ENCODE data around the gene UXS1. TPM values are rescaled to one million over a fixed set of nuclear protein-coding genes. Genes with fewer than 3 reads are reported as not detected.
"Not testable (repeated sequence)": the region's sequence is repeated elsewhere in the genome, so short reads cannot be mapped to it uniquely, and the experiment has no call there.

Gene UXS1
- total and polyA plus RNA-seq, 2 donors: 34.3 to 47.2 TPM

GRCh38 chr2:106143495-106144215 lies 50.4 kb downstream of the UXS1 start:
- H3K36me3 ChIP-seq (ENCODE audit: insufficient read depth): no peaks in the 10 kb centered on the region
- 94% methylated on average over 7 of the region's 7 CpGs for WGBS
- H3K4me3 ChIP-seq (ENCODE audit: low read depth, low read length): no peak overlapping the region
- no peak overlapping the region for H3K27ac ChIP-seq (ENCODE audit: low read depth)
- H3K4me1 ChIP-seq (ENCODE audit: insufficient read depth): no peaks in the 10 kb centered on the region
- no peak for DNase-seq (ENCODE audit: extremely low spot score)

DNA sequence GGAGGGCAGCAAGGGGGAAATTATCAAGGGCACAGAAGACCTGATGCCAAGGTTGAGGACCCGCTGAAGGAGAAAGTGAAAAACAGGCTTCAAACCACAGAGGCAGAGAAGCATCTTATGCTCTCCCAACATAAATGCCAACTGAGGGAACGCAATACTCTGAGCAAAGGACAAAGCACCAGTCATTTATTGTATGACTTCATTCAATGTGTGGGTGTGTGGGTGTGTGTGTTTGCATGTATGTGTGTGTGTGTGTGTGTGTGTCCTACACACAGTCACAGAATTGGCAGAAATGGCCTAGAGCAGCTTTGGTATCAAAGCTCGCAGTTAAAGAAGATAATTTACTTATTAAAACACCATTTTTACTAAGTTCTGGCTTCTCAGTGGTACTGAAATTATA lies 51.4 kb downstream of the UXS1 start:
- no peak overlapping the region for H3K27ac ChIP-seq (ENCODE audit: low read depth)
- no peak for DNase-seq (ENCODE audit: extremely low spot score)
- no peak overlapping the region for H3K4me3 ChIP-seq (ENCODE audit: low read depth, low read length)
- no peaks in the 10 kb centered on the region for H3K4me1 ChIP-seq (ENCODE audit: insufficient read depth)
- no peaks in the 10 kb centered on the region for H3K36me3 ChIP-seq (ENCODE audit: insufficient read depth)
- WGBS: 91% methylated on average over 3 of the region's 3 CpGs

DNA sequence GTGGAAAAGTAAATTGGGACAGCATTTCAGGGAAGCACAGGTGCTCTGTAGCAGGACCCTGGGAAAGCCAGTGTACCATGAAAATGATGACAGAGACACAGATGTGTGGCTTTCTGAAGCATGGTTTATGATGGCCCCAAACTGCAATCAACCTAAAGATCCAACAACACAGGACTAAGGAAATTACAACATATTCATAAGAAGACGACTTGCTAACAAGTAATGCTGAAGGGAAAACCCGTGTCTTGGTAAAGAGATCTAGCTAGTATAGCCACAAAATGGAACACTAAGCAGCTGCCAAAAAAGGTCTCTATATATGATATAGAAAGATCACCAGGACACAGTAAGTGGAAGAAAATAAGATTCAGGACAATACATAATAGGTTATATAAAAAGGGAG lies 53.2 kb downstream of the UXS1 start:
- Histone ChIP-seq H3K27ac (ENCODE audit: low read depth) (no peak overlapping the region), H3K36me3 (ENCODE audit: insufficient read depth) (no peaks in the 10 kb centered on the region), H3K4me1 (ENCODE audit: insufficient read depth) (no peaks in the 10 kb centered on the region), H3K4me3 (ENCODE audit: low read depth, low read length) (no peak overlapping the region)
- 69% methylated on average over 2 of the region's 2 CpGs for WGBS
- DNase-seq (ENCODE audit: extremely low spot score): no peak

DNA sequence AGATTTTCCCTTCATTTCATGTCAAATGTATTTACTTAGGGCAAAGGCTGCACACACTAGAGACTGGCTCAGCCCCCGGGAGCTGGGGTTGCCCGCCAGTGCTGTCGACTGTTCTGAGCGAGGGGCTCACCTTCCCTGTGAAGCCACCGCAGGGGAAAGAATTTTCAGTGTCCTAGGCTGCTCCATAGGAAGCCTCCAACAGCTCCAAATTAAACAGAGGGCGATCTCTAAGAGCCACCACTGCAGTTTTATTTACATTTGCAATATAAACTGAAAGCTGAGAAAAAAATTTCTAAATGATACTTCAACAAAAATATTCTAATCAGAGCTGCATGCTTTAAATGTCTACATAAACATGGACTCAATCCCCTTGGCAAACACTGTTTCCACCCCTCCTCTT lies 54.0 kb downstream of the UXS1 start:
- DNase-seq (ENCODE audit: extremely low spot score): no peak
- 49% methylated on average over 6 of the region's 6 CpGs for WGBS
- H3K27ac ChIP-seq (ENCODE audit: low read depth): no peak overlapping the region
- no peaks in the 10 kb centered on the region for H3K36me3 ChIP-seq (ENCODE audit: insufficient read depth)
- no peak overlapping the region for H3K4me3 ChIP-seq (ENCODE audit: low read depth, low read length)
- no peaks in the 10 kb centered on the region for H3K4me1 ChIP-seq (ENCODE audit: insufficient read depth)

- no peaks in the 10 kb centered on the region for H3K36me3 ChIP-seq (ENCODE audit: insufficient read depth)
- WGBS: 70% methylated on average over 10 of the region's 10 CpGs
- no peak for DNase-seq (ENCODE audit: extremely low spot score)
- peak overlapping the region; percentile 14 for H3K27ac ChIP-seq (ENCODE audit: low read depth)
- H3K4me1 ChIP-seq (ENCODE audit: insufficient read depth): no peaks in the 10 kb centered on the region
- no peak overlapping the region for H3K4me3 ChIP-seq (ENCODE audit: low read depth, low read length)
Measured at GRCh38 chr2:106139238-106139935, 54.7 kb downstream of the UXS1 start.

DNA sequence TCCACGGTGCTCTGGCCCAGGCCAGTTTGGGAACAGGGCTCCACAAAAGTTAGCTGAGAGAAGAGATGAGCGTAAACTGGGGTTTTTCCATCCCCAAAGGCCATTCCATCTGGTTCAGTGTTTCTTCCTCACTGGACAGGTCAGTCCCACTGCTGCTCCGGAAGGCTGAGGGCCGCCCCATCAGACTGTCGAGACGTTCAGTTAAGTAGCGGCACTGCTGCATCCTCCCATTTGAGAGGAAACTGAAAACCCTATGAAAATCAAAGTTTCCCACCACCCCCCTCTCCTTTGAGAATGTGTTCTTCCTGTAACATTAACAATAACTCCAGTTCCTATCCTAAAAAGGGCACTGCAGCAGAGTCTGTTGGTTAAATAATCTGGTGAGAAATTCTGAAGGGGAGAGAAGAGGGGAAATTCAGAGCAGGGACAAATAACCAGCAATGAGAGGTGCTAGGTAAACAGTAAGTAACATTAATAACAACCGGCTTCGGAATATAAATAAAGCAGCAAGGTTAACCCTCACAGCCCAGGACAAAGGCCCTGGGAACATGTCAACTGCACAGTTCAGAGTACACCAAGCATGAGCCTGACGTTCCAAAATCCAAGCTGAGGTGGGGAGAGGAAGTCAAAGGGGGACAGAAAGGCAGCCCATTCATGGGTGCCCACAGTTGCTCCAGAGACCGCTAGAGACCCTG lies 55.4 kb downstream of the UXS1 start:
- Histone ChIP-seq H3K36me3 (ENCODE audit: insufficient read depth) (no peaks in the 10 kb centered on the region), H3K4me1 (ENCODE audit: insufficient read depth) (no peaks in the 10 kb centered on the region), H3K27ac (ENCODE audit: low read depth) (peak overlapping the region; percentile 49), H3K4me3 (ENCODE audit: low read depth, low read length) (no peak overlapping the region)
- DNase-seq (ENCODE audit: extremely low spot score): no peak
- WGBS: 34% methylated on average over 11 of the region's 11 CpGs

DNA sequence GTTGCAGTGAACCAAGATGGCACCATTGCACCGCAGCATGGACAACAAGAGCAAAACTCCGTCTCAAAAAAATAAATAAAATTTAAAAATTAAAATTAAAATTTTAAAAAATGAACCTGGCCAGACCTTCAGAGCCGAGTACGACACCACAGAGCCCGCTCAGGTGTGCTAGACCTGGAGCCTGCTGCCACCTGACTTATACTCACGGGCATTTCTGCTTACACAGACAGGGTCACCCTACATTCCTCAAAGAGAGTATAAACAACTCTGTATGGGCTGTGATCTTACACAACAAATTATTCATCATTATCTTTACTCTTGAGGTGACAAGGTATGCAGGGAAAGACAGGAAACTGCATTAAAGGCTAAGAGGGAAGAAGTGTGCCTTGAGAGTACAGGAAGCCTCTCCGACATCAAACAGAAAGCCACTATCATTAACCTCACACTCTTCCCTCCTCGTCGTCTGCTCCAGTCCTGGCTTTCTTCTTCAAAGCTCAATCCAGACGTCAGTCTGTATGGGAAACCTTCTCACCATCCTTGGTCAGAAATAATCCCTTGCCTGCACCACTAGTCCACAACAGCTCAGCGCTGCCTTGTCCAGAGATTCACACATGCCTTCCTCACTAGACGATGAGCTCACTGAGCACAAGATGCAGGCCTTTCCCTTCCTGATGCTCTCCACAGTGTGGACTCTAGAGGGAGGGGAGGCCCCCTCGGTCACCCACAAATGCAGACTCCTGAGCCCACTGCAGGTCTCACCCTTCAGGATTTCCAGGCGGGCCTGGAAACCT lies 56.2 kb downstream of the UXS1 start:
- DNase-seq (ENCODE audit: extremely low spot score): no peak
- 62% methylated on average over 14 of the region's 14 CpGs for WGBS
- H3K27ac ChIP-seq (ENCODE audit: low read depth): peak overlapping the region; percentile 49
- no peak overlapping the region for H3K4me3 ChIP-seq (ENCODE audit: low read depth, low read length)
- H3K36me3 ChIP-seq (ENCODE audit: insufficient read depth): no peaks in the 10 kb centered on the region
- H3K4me1 ChIP-seq (ENCODE audit: insufficient read depth): no peaks in the 10 kb centered on the region

DNA sequence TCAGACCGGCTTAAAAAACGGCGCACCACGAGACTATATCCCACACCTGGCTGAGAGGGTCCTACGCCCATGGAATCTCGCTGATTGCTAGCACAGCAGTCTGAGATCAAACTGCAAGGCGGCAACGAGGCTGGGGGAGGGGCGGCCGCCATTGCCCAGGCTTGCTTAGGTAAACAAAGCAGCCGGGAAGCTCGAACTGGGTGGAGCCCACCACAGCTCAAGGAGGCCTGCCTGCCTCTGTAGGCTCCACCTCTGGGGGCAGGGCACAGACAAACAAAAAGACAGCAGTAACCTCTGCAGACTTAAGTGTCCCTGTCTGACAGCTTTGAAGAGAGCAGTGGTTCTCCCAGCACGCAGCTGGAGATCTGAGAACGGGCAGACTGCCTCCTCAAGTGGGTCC lies 62.9 kb downstream of the UXS1 start:
- not testable (repeated sequence) for DNase-seq (ENCODE audit: extremely low spot score); H3K36me3 ChIP-seq (ENCODE audit: insufficient read depth); H3K27ac ChIP-seq (ENCODE audit: low read depth); H3K4me1 ChIP-seq (ENCODE audit: insufficient read depth); H3K4me3 ChIP-seq (ENCODE audit: low read depth, low read length)
- 44% methylated on average over 10 of the region's 14 CpGs for WGBS

- no peak for DNase-seq (ENCODE audit: extremely low spot score)
- Histone ChIP-seq H3K4me3 (ENCODE audit: low read depth, low read length) (no peak overlapping the region), H3K4me1 (ENCODE audit: insufficient read depth) (no peaks in the 10 kb centered on the region), H3K36me3 (ENCODE audit: insufficient read depth) (no peaks in the 10 kb centered on the region), H3K27ac (ENCODE audit: low read depth) (peak overlapping the region; percentile 83)
- WGBS: 86% methylated on average over 13 of the region's 13 CpGs
Measured at GRCh38 chr2:106130251-106130998, 63.7 kb downstream of the UXS1 start.

DNA sequence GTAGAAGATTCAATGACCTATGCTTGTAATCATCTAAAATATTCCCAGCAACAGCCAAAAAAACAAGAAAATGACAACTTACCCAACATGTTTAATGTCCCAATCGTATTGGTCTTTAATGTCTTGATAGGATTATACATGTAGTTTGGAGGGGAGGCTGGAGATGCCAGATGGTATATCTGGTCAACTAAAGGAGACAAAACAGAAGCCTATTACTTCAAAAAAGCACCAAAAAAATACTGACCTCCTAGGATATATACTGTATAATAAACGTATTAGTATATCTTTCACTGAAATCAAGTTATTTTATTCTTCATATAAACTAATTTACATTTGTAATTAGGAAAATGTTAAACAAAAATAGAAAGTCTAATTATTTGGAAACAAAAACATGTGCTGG lies 64.5 kb downstream of the UXS1 start:
- Histone ChIP-seq H3K4me3 (ENCODE audit: low read depth, low read length) (no peak overlapping the region), H3K36me3 (ENCODE audit: insufficient read depth) (no peaks in the 10 kb centered on the region), H3K27ac (ENCODE audit: low read depth) (no peak overlapping the region), H3K4me1 (ENCODE audit: insufficient read depth) (no peaks in the 10 kb centered on the region)
- no peak for DNase-seq (ENCODE audit: extremely low spot score)
- 75% methylated on average over 2 of the region's 2 CpGs for WGBS

DNA sequence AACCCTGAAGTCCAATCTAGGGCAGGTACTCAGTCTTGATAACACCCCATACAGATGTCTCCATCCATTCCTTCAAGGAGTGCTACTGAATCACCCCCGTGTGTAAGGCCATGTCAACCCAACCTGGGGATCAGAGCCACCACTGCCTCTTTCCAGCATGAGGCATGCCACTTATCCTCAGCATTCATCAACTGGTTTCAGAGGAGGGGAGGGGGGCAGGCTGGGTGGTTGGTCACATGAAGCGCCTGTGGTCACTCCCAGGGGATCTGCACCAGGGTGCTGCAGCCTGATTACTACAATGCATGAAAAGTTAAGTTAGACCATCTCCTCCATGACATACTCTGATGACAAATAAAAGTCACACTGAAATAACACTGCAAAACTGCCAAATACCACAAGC lies 65.0 kb downstream of the UXS1 start:
- no peak overlapping the region for H3K27ac ChIP-seq (ENCODE audit: low read depth)
- no peaks in the 10 kb centered on the region for H3K36me3 ChIP-seq (ENCODE audit: insufficient read depth)
- no peaks in the 10 kb centered on the region for H3K4me1 ChIP-seq (ENCODE audit: insufficient read depth)
- no peak overlapping the region for H3K4me3 ChIP-seq (ENCODE audit: low read depth, low read length)
- no peak for DNase-seq (ENCODE audit: extremely low spot score)
- WGBS: 95% methylated on average over 2 of the region's 2 CpGs

DNA sequence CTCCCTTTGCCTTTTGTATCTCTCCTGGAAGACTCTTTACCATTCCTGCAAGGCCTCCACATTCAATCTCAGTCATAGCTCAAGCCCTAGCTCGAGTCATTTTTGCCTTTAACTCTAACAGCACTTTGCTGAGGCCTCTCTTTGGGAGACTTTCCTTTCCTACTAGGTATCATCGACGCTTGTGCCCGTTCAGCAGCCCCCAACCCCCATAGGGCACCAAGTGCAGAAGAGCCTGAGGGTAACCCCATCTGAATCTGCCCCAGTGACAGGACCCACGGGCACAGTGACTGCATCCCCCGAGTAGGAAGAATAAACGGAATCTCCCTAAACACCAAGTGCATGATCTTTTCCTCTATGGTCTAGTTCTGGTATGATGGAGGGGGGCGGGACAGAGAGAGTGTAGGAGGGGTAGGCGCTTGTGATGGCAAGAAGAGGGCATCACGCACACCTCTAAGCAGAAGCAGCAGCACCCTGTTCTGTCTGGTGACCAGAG lies 66.3 kb downstream of the UXS1 start:
- no peak overlapping the region for H3K4me3 ChIP-seq (ENCODE audit: low read depth, low read length)
- DNase-seq (ENCODE audit: extremely low spot score): no peak
- H3K27ac ChIP-seq (ENCODE audit: low read depth): no peak overlapping the region
- no peaks in the 10 kb centered on the region for H3K36me3 ChIP-seq (ENCODE audit: insufficient read depth)
- H3K4me1 ChIP-seq (ENCODE audit: insufficient read depth): no peaks in the 10 kb centered on the region
- WGBS: 94% methylated on average over 10 of the region's 10 CpGs

- Histone ChIP-seq H3K36me3 (ENCODE audit: insufficient read depth) (no peaks in the 10 kb centered on the region), H3K4me1 (ENCODE audit: insufficient read depth) (no peaks in the 10 kb centered on the region), H3K27ac (ENCODE audit: low read depth) (no peak overlapping the region), H3K4me3 (ENCODE audit: low read depth, low read length) (no peak overlapping the region)
- WGBS: 66% methylated on average over 5 of the region's 5 CpGs
- no peak for DNase-seq (ENCODE audit: extremely low spot score)
Measured at GRCh38 chr2:106127282-106127771, 66.8 kb downstream of the UXS1 start.
